HepG2 (cell line): ENCODE results near the gene NUP107. TPM values are rescaled to one million over a fixed set of nuclear protein-coding genes. Genes with fewer than 3 reads are reported as not detected.

ENCODE experiments used
- ATAC-seq: fragments of 200-7000 bp; cut with Tn5 transposase; 3 replicates; pipeline ENCODE4 v1.9.1; 2020; ENCODE audit warnings: mild to moderate bottlenecking, moderate library complexity
- BruUV-seq: library from RNA; stranded (reverse); fragments of 400-500 nt; replicated peaks from 2 replicates; lab custom pipeline; 2021; lab: Mats Ljungman, UMichigan
- CTCF ChIA-PET: fragments of 300-600 bp; formaldehyde crosslinking; extraction: SDS; loops from one replicate; lab custom pipeline; 2021; ENCODE audit warnings: low total read pairs, inconsistent platforms, low intra/inter-chr PET ratio; lab: Yijun Ruan, JAX
- POLR2A ChIA-PET: fragments of 350-600 bp; sonication (Branson Sonifier 250); formaldehyde crosslinking; loops from one replicate; lab custom pipeline; 2020; ENCODE audit warnings: antibody characterized with exemption, inconsistent platforms; lab: Yijun Ruan, JAX
- DNase-seq: peaks from one replicate; pipeline ENCODE4 v3.0.0-alpha.2; 2015; ENCODE audit warnings: low spot score
- FAIRE-seq: peaks from 3 replicates; lab custom pipeline; 2011; peaks lifted over from hg19 to GRCh38; lab: Jason Lieb, UNC
- H2AFZ ChIP-seq: one replicate; pipeline ENCODE4 v1.6.1; 2011; ENCODE audit warnings: low read length, inconsistent platforms
- H3K27ac ChIP-seq: fragments of 300-600 bp; 3 replicates; pipeline ENCODE4 v1.8.0; 2011; ENCODE audit warnings: mixed run types, mild to moderate bottlenecking, mixed read lengths, low read length, inconsistent platforms; ENCODE audit not compliant: insufficient read depth; ENCODE audit errors: extremely low read length
- H3K27me3 ChIP-seq, 2 experiments: fragments of 200-600 bp in 1 of 2; 2 replicates in 1 of 2; 3 replicates in 1 of 2; pipeline versions ENCODE4 v1.6.0 to v1.8.0; 2011; ENCODE audit warnings: low read length in 2 of 2, mild to moderate bottlenecking in 2 of 2, moderate library complexity in 2 of 2, inconsistent platforms in 1 of 2; ENCODE audit not compliant: insufficient read depth in 2 of 2, control insufficient read depth in 1 of 2
- H3K36me3 ChIP-seq, 2 experiments: fragments of 200-600 bp in 1 of 2; replicated peaks in 1 of 2; 2 replicates in 1 of 2; 3 replicates in 1 of 2; pipeline versions ENCODE4 v1.5.1 to v1.8.0; 2011; ENCODE audit warnings: low read length in 2 of 2, inconsistent platforms in 1 of 2; ENCODE audit not compliant: insufficient read depth in 2 of 2, control insufficient read depth in 1 of 2
- H3K4me1 ChIP-seq: 2 replicates; pipeline ENCODE4 v1.5.1; 2012; ENCODE audit warnings: low read length, inconsistent platforms; ENCODE audit not compliant: insufficient read depth
- H3K4me2 ChIP-seq: 2 replicates; pipeline ENCODE4 v1.6.0; 2011; ENCODE audit warnings: low read depth, low read length, inconsistent platforms
- H3K4me3 ChIP-seq, 3 experiments: fragments of 200-600 bp in 1 of 3; sonication (generic), shearing (Covaris generic) in 1 of 3; replicated peaks in 1 of 3; 2 replicates each; pipeline ENCODE4 v1.5.1; 2011 to 2016; ENCODE audit warnings: low read length in 3 of 3, inconsistent platforms in 2 of 3, low read depth in 2 of 3, mild to moderate bottlenecking in 2 of 3, control low read depth in 1 of 3, mixed read lengths in 1 of 3; ENCODE audit not compliant: insufficient read depth in 1 of 3
- H3K79me2 ChIP-seq: one replicate; pipeline ENCODE4 v1.6.1; 2011; ENCODE audit warnings: low read length, inconsistent platforms; ENCODE audit not compliant: insufficient read depth
- H3K9ac ChIP-seq: 2 replicates; pipeline ENCODE4 v1.6.0; 2011; ENCODE audit warnings: mild to moderate bottlenecking, low read depth, low read length, inconsistent platforms; ENCODE audit not compliant: insufficient read depth
- H3K9me3 ChIP-seq: 2 replicates; pipeline ENCODE4 v1.5.1; 2012; ENCODE audit warnings: mild to moderate bottlenecking, low read length
- H4K20me1 ChIP-seq: 2 replicates; pipeline ENCODE4 v1.6.0; 2011; ENCODE audit warnings: inconsistent platforms, mild to moderate bottlenecking, low read length, moderate library complexity; ENCODE audit not compliant: insufficient read depth
- AFF4 ChIP-seq: sonication (generic); formaldehyde crosslinking; IDR thresholded peaks from 2 replicates; pipeline ENCODE4 v1.4.0; 2020; ENCODE audit warnings: missing genetic modification reagents
- ELF3 ChIP-seq: IDR thresholded peaks from 2 replicates; pipeline ENCODE4 v1.6.1; 2016; ENCODE audit warnings: missing genetic modification reagents, missing compliant biosample characterization
- JARID2 ChIP-seq: sonication (generic); formaldehyde crosslinking; IDR thresholded peaks from 2 replicates; pipeline ENCODE4 v1.8.1; 2023; ENCODE audit warnings: missing genetic modification reagents, inconsistent platforms; ENCODE audit not compliant: insufficient replicate concordance
- MAFF ChIP-seq: IDR thresholded peaks from 2 replicates; pipeline ENCODE4 v1.6.1; 2011; ENCODE audit warnings: low read depth, low read length, improper control_type of control experiment
- RBM22 ChIP-seq: fragments of 200-400 bp; formaldehyde crosslinking; optimal IDR thresholded peaks from 2 replicates; pipeline ENCODE3; 2017; ENCODE audit warnings: mild to moderate bottlenecking, low read length, moderate library complexity
- SP2 ChIP-seq: sonication (generic); formaldehyde crosslinking; IDR thresholded peaks from 2 replicates; pipeline ENCODE4 v1.5.1; 2020; ENCODE audit warnings: mild to moderate bottlenecking, missing genetic modification reagents
- TCF12 ChIP-seq, 2 experiments: fragments of 450-650 bp in 1 of 2; sonication (generic) in 1 of 2; formaldehyde crosslinking in 1 of 2; IDR thresholded peaks; 2 replicates each; pipeline versions ENCODE4 v1.6.1 to v1.8.0; 2017 to 2022; ENCODE audit warnings: antibody characterized with exemption in 1 of 2, mild to moderate bottlenecking in 1 of 2, missing genetic modification reagents in 1 of 2, moderate library complexity in 1 of 2
- XRCC5 ChIP-seq: fragments of 200-400 bp; formaldehyde crosslinking; optimal IDR thresholded peaks from 2 replicates; pipeline ENCODE3; 2017; ENCODE audit warnings: mild to moderate bottlenecking, low read length
- ZNF414 ChIP-seq: sonication (generic); formaldehyde crosslinking; IDR thresholded peaks from 2 replicates; pipeline ENCODE4 v1.5.0; 2020; ENCODE audit warnings: missing genetic modification reagents
- ZNF550 ChIP-seq: sonication (generic); formaldehyde crosslinking; IDR thresholded peaks from 2 replicates; pipeline ENCODE4 v1.4.0; 2020; ENCODE audit warnings: mild to moderate bottlenecking, missing genetic modification reagents, borderline replicate concordance
- ZNF562 ChIP-seq: sonication (generic); formaldehyde crosslinking; IDR thresholded peaks from 2 replicates; pipeline ENCODE4 v1.8.0; 2022; ENCODE audit warnings: missing genetic modification reagents, borderline replicate concordance
- ZNF646 ChIP-seq: sonication (generic); formaldehyde crosslinking; IDR thresholded peaks from 2 replicates; pipeline ENCODE4 v1.9.0; 2021; ENCODE audit warnings: mild to moderate bottlenecking, missing genetic modification reagents
- ZNF780A ChIP-seq: sonication (generic); formaldehyde crosslinking; IDR thresholded peaks from 2 replicates; pipeline ENCODE4 v1.8.0; 2022; ENCODE audit warnings: mild to moderate bottlenecking, missing genetic modification reagents, moderate library complexity
- ZSCAN12 ChIP-seq: sonication (generic); formaldehyde crosslinking; IDR thresholded peaks from 2 replicates; pipeline ENCODE4 v1.9.0; 2021; ENCODE audit warnings: mild to moderate bottlenecking, missing genetic modification reagents
- WGBS: methylation state at CpG from one replicate; pipeline ENCODE4 v1.1.6; 2017; ENCODE audit warnings: low lambda C conversion rate; 5-methylcytosine and 5-hydroxymethylcytosine counted together
- in situ Hi-C: cut with HindIII; loops from 2 replicates; pipeline ENCODE4 v1.10.0; 2017; ENCODE audit warnings: low pct_unique_long_range_greater_than_20kb; ENCODE audit not compliant: extremely low pct_ligation_motif_present
- intact Hi-C: fragments of 100-400 bp; cut with micrococcal nuclease; formaldehyde crosslinking; loops from one replicate; pipeline ENCODE4 v1.10.0; 2022; ENCODE audit not compliant: unreplicated experiment
- polyA plus RNA-seq, 8 experiments: library from polyadenylated mRNA; depleted of rRNA in 3 of 8; stranded (reverse) in 7 of 8; unstranded in 1 of 8; fragments of >200 nt; fragmentation: Illumina TruSeq in 4 of 8; extraction: Trizol in 4 of 8; gene quantifications; 2 replicates each; pipeline versions ENCODE4 v1.2.1 to v1.2.3, GENCODE V29; 2011 to 2016; ENCODE audit warnings: low read depth in 4 of 8, missing spikeins in 1 of 8, mixed read lengths in 1 of 8; ENCODE audit not compliant: insufficient read depth in 1 of 8
- total RNA-seq, 5 experiments: library from RNA; depleted of rRNA; stranded (reverse); fragments of >200 nt; fragmentation: Illumina TruSeq; extraction: Trizol; gene quantifications; 2 replicates each; pipeline ENCODE4 v1.2.3, GENCODE V29; 2016; ENCODE audit warnings: low read depth in 1 of 5

NUP107 gene
- total and polyA plus RNA-seq, 2 of the 13 experiments (the other 11 are each of a cell fraction or from before 2014, with no cell fraction given) = 54.7 to 100 TPM

GRCh38 chr12:68665016-68665569 lies 21.7 kb upstream of the NUP107 start:
- DNase-seq (no peak), ATAC-seq (peak; percentile 51; the same call in 2 of the 3 replicates), FAIRE-seq (no peak)
- no peaks in the 10 kb centered on the region for H3K79me2 ChIP-seq
- no peaks in the 10 kb centered on the region for H3K9me3 ChIP-seq
- intact Hi-C loops = loop anchor here (10.0 kb wide), 1 partner anchor 330 kb away; the partner anchor contains the start of gene MDM1
- ChIA-PET POLR2A (no interaction called here), CTCF (no interaction called here)
- in situ Hi-C loops = no loop called here
- H3K36me3 ChIP-seq = no peaks in the 10 kb centered on the region
- H3K4me3 ChIP-seq = no peak overlapping the region
- BruUV-seq = TSS peak; percentile 15
- no peak overlapping the region for H3K4me2 ChIP-seq
- H3K27ac ChIP-seq = no peak overlapping the region
- no peaks in the 10 kb centered on the region for H3K4me1 ChIP-seq
- H3K27me3 ChIP-seq = no peaks in the 10 kb centered on the region
- WGBS = 91% methylated on average over 3 of the region's 3 CpGs
- H3K9ac ChIP-seq = no peak overlapping the region
- H2AFZ ChIP-seq = no peak overlapping the region
- no peaks in the 10 kb centered on the region for H4K20me1 ChIP-seq
- TF ChIP-seq ZNF550 (CRISPR knock-in tag) (no peak), MAFF (no peak), ZNF646 (CRISPR knock-in tag) (no peak), SP2 (CRISPR knock-in tag) (no peak), ZSCAN12 (no peak), ZNF562 (CRISPR knock-in tag) (no peak), TCF12 (IDR thresholded peaks at IDR 0.05) (no peak), TCF12 (CRISPR knock-in tag; IDR thresholded peaks at IDR 0.05) (no peak), JARID2 (no peak), ELF3 (no peak), ZNF414 (CRISPR knock-in tag) (no peak), AFF4 (no peak), XRCC5 (no peak), ZNF780A (no peak), RBM22 (peak; percentile 59)
